SK-N-MC (cell line): ENCODE results near the gene FRMD6.

Experiments used
- EZH2 ChIP-seq: fragments of 200-600 bp; sonication (generic); IDR thresholded peaks from one replicate; pipeline ENCODE4 v1.6.1; 2017; ENCODE audit warnings: antibody characterized with exemption
- POLR2AphosphoS5 ChIP-seq: IDR thresholded peaks from 2 replicates; pipeline ENCODE4 v1.6.1; 2012; ENCODE audit warnings: mild to moderate bottlenecking, low read depth, low read length, borderline replicate concordance

- TF ChIP-seq EZH2 (no peak), POLR2AphosphoS5 (no peak)
Measured at GRCh38 chr14:51650716-51651387, 858 bp upstream of the FRMD6 start.
